ENCODE data around the gene RPL11.

The RPL11 gene

DNA sequence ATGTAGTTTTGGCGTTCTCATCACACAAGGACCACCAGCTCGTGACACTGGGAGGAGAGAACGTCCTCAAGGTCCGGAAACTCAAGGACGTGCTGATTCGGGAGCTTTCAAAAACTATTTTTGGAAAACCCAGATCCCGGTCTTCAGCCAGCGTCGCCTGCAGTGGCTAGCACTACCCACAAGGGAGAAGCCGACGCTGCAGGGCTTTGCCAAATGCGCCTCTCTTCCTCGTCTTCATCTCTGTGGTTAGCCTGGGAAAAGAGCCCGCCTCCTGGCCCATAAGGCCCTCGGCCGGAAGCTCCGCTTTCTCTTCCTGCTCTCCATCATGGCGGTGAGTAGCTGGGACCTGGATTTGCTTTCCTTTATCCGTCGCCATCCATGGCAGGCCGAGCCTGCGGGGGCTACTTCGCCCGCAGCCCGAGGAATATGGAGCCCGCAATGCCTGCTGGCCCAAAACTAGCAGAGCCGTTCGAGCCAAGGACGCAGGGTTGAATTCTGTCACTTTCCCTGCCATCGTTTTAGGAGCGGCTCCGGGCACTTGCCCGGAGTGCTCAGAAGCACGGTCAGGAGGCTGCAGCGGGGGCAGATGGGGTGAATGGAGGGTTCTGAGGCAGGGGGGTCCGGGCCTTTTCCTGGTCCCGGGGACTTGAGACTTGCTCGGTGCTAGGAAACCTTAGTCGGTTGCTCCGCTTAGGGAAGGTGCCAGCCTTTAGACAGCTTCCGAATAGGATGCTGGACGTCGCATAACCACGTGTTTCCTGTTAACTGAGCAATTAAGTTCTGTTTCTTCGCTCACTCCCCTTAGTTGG lies at the start of gene RPL11:
TSS of gene RPL11 (plus strand) at position 308 of the 809 bp plus-strand sequence. CDS start at position 326, 18 bp downstream.
- TF ChIP-seq TAF1 (IDR thresholded peaks at IDR 0.05; ENCODE audit: low read depth) (peak; percentile 100), YY1 (IDR thresholded peaks at IDR 0.05; ENCODE audit: low read depth) (peak; percentile 97), TCF12 (IDR thresholded peaks at IDR 0.05; ENCODE audit: low read depth) (peak; percentile 69), EP300 (IDR thresholded peaks at IDR 0.05; ENCODE audit: borderline replicate concordance) (no peak), FOXM1 (IDR thresholded peaks at IDR 0.05; ENCODE audit: borderline replicate concordance, low read depth) (no peak), RAD21 (IDR thresholded peaks at IDR 0.05; ENCODE audit: low read depth) (no peak), EGR1 (IDR thresholded peaks at IDR 0.05) (peak; percentile 31; the same call in 1 of the 2 replicates), CEBPB (IDR thresholded peaks at IDR 0.05) (no peak), TEAD4 (IDR thresholded peaks at IDR 0.05) (0 out of 2 replicates have a peak, but pooled peaks have one; percentile 17), ZBTB7A (IDR thresholded peaks at IDR 0.05; ENCODE audit: low read depth) (no peak), CREB1 (IDR thresholded peaks at IDR 0.05; ENCODE audit: low read depth) (0 out of 2 replicates have a peak, but pooled peaks have one; percentile 29), NFIC (IDR thresholded peaks at IDR 0.05) (no peak)
- TF ChIP-seq, protein P1, sequence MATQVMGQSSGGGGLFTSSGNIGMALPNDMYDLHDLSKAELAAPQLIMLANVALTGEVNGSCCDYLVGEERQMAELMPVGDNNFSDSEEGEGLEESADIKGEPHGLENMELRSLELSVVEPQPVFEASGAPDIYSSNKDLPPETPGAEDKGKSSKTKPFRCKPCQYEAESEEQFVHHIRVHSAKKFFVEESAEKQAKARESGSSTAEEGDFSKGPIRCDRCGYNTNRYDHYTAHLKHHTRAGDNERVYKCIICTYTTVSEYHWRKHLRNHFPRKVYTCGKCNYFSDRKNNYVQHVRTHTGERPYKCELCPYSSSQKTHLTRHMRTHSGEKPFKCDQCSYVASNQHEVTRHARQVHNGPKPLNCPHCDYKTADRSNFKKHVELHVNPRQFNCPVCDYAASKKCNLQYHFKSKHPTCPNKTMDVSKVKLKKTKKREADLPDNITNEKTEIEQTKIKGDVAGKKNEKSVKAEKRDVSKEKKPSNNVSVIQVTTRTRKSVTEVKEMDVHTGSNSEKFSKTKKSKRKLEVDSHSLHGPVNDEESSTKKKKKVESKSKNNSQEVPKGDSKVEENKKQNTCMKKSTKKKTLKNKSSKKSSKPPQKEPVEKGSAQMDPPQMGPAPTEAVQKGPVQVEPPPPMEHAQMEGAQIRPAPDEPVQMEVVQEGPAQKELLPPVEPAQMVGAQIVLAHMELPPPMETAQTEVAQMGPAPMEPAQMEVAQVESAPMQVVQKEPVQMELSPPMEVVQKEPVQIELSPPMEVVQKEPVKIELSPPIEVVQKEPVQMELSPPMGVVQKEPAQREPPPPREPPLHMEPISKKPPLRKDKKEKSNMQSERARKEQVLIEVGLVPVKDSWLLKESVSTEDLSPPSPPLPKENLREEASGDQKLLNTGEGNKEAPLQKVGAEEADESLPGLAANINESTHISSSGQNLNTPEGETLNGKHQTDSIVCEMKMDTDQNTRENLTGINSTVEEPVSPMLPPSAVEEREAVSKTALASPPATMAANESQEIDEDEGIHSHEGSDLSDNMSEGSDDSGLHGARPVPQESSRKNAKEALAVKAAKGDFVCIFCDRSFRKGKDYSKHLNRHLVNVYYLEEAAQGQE (IDR thresholded peaks at IDR 0.05; ENCODE audit: low read depth) = no peak
- TF ChIP-seq, protein P2, sequence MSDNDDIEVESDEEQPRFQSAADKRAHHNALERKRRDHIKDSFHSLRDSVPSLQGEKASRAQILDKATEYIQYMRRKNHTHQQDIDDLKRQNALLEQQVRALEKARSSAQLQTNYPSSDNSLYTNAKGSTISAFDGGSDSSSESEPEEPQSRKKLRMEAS (IDR thresholded peaks at IDR 0.05) = peak; percentile 87
- TF ChIP-seq, protein P3, sequence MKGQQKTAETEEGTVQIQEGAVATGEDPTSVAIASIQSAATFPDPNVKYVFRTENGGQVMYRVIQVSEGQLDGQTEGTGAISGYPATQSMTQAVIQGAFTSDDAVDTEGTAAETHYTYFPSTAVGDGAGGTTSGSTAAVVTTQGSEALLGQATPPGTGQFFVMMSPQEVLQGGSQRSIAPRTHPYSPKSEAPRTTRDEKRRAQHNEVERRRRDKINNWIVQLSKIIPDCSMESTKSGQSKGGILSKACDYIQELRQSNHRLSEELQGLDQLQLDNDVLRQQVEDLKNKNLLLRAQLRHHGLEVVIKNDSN (IDR thresholded peaks at IDR 0.05) = peak; percentile 37; the same call in 1 of the 2 replicates

DNA sequence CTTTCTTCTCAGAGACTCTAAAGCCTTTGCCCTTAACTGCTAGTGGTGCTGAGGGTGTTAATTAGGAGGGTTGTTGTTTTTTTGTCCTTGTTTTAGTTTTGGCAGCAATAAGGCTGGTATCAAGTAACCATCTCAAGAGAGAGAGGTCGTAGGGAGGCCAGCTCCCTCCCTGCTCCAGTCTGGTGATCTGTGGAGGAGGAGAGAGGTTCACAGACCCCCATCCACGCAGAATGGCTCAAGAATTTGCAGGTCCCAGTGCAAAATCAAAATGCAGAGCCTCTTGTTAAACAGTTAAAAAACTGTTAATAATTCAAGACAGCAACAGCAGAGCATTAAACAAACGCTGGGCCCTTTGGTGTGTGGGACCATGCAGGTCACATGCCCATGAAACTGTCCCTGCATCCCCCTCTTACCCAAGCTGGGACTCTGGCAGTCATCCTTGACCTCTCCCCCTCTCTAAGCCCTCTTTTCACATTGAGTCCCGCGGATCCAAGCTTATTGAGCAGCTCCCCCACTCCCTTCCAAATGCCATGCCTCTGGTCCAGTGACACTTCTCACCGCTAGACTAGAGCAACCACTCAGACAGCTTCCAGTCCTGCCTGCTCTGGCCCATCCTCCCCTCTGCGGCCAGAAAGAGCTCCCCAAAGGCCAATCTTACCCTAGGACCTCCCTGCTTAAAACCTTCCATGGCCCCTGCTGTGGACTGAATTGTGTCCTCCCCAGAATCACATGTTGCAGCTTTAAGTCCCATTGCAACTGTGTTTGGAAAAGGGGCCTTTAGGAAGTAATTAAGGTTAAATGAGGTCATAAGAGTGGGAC lies 47.7 kb upstream of the RPL11 start:
- no peak for TF ChIP-seq TEAD4 (IDR thresholded peaks at IDR 0.05)
- no peak for TF ChIP-seq CEBPB (IDR thresholded peaks at IDR 0.05)
- no peak for TF ChIP-seq RAD21 (IDR thresholded peaks at IDR 0.05; ENCODE audit: low read depth)
- TF ChIP-seq TAF1 (IDR thresholded peaks at IDR 0.05; ENCODE audit: low read depth) = no peak
- TF ChIP-seq, protein P1 (IDR thresholded peaks at IDR 0.05; ENCODE audit: low read depth) = no peak
- TF ChIP-seq YY1 (IDR thresholded peaks at IDR 0.05; ENCODE audit: low read depth) = no peak
- TF ChIP-seq TCF12 (IDR thresholded peaks at IDR 0.05; ENCODE audit: low read depth) = no peak
- no peak for TF ChIP-seq NFIC (IDR thresholded peaks at IDR 0.05)
- no peak for TF ChIP-seq ZBTB7A (IDR thresholded peaks at IDR 0.05; ENCODE audit: low read depth)
- no peak for TF ChIP-seq CREB1 (IDR thresholded peaks at IDR 0.05; ENCODE audit: low read depth)
- no peak for TF ChIP-seq FOXM1 (IDR thresholded peaks at IDR 0.05; ENCODE audit: borderline replicate concordance, low read depth)
- TF ChIP-seq, protein P2 (IDR thresholded peaks at IDR 0.05) = no peak
- TF ChIP-seq EP300 (IDR thresholded peaks at IDR 0.05; ENCODE audit: borderline replicate concordance) = no peak

DNA sequence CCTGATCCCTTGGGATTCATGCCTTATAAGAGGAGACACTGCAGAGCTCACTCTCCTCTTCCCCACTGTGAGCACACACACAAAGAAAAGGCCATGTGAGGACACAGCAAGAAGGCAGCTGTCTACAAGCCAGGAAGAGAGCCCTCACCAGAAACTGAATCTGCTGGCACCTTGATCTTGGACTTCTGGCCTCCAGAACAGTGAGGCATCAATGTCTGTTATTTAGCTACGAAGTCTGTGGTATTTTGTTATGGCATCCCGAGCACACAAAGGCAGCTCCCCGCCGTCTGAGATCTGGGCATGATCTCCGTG lies 47.1 kb upstream of the RPL11 start:
- TF ChIP-seq FOXM1 (IDR thresholded peaks at IDR 0.05; ENCODE audit: borderline replicate concordance, low read depth) = no peak
- no peak for TF ChIP-seq YY1 (IDR thresholded peaks at IDR 0.05; ENCODE audit: low read depth)
- TF ChIP-seq NFIC (IDR thresholded peaks at IDR 0.05) = no peak
- TF ChIP-seq CEBPB (IDR thresholded peaks at IDR 0.05) = no peak
- TF ChIP-seq ZBTB7A (IDR thresholded peaks at IDR 0.05; ENCODE audit: low read depth) = no peak
- TF ChIP-seq, protein P2 (IDR thresholded peaks at IDR 0.05) = no peak
- no peak for TF ChIP-seq TCF12 (IDR thresholded peaks at IDR 0.05; ENCODE audit: low read depth)
- TF ChIP-seq, protein P1 (IDR thresholded peaks at IDR 0.05; ENCODE audit: low read depth) = no peak
- TF ChIP-seq CREB1 (IDR thresholded peaks at IDR 0.05; ENCODE audit: low read depth) = no peak
- TF ChIP-seq, protein P3 (IDR thresholded peaks at IDR 0.05) = no peak
- TF ChIP-seq EGR1 (IDR thresholded peaks at IDR 0.05) = no peak
- TF ChIP-seq TEAD4 (IDR thresholded peaks at IDR 0.05) = no peak
- no peak for TF ChIP-seq RAD21 (IDR thresholded peaks at IDR 0.05; ENCODE audit: low read depth)
- TF ChIP-seq TAF1 (IDR thresholded peaks at IDR 0.05; ENCODE audit: low read depth) = no peak
- TF ChIP-seq EP300 (IDR thresholded peaks at IDR 0.05; ENCODE audit: borderline replicate concordance) = no peak
